K562 (cell line): ENCODE results near the gene TM2D3.

Experiments used
- CUX1 ChIP-seq: fragments of 200-800 bp; sonication (Bioruptor generic); IDR thresholded peaks from 2 replicates; pipeline ENCODE4 v1.6.1; 2016; ENCODE audit warnings: missing genetic modification characterization, missing compliant biosample characterization
- E2F6 ChIP-seq, 2 experiments: IDR thresholded peaks; 2 replicates each; pipeline ENCODE4 v1.6.1; 2011; ENCODE audit warnings: borderline replicate concordance in 1 of 2, control low read depth in 1 of 2, low read depth in 1 of 2, low read length in 1 of 2, mild to moderate bottlenecking in 1 of 2, mixed read lengths in 1 of 2, moderate library complexity in 1 of 2; ENCODE audit not compliant: insufficient read depth in 1 of 2, insufficient read length in 1 of 2, poor library complexity in 1 of 2, severe bottlenecking in 1 of 2; ENCODE audit errors: extremely low read depth in 1 of 2
- EZH2 ChIP-seq: IDR thresholded peaks from 2 replicates; pipeline ENCODE4 v1.6.1; 2012; ENCODE audit warnings: low read depth, mild to moderate bottlenecking, inconsistent platforms, low read length, borderline replicate concordance
- GATAD2B ChIP-seq: fragments of 450-650 bp; IDR thresholded peaks from 2 replicates; pipeline ENCODE4 v1.6.1; 2017; ENCODE audit warnings: mild to moderate bottlenecking, borderline replicate concordance
- HDGF ChIP-seq: fragments of 450-650 bp; IDR thresholded peaks from 2 replicates; pipeline ENCODE4 v1.6.1; 2016
- PTTG1 ChIP-seq: fragments of 450-650 bp; IDR thresholded peaks from 2 replicates; pipeline ENCODE4 v1.6.1; 2016; ENCODE audit warnings: low read depth, mild to moderate bottlenecking, missing genetic modification characterization, missing compliant biosample characterization
- ZNF121 ChIP-seq: sonication (generic); formaldehyde crosslinking; conservative IDR thresholded peaks from 2 replicates; pipeline ENCODE4 v1.8.0; 2022; ENCODE audit warnings: missing genetic modification reagents
- ZNF347 ChIP-seq: fragments of 450-650 bp; formaldehyde crosslinking; IDR thresholded peaks from 2 replicates; pipeline ENCODE4 v1.4.0; 2020; ENCODE audit warnings: low read depth, mild to moderate bottlenecking, moderate library complexity
- TF ChIP-seq, protein P1 (sequence below): fragments of 250-450 bp; sonication (Bioruptor Pico); IDR thresholded peaks from 2 replicates; pipeline ENCODE4 v1.8.0; 2022; ENCODE audit warnings: moderate library complexity, mild to moderate bottlenecking, inconsistent platforms
- TF ChIP-seq, protein P2 (sequence below): sonication (generic); formaldehyde crosslinking; IDR thresholded peaks from 2 replicates; pipeline ENCODE4 v1.8.1; 2022; ENCODE audit warnings: missing genetic modification reagents

- TF ChIP-seq E2F6 (IDR thresholded peaks at IDR 0.05; ENCODE audit: borderline replicate concordance in 1 of 2, extremely low read depth in 1 of 2, insufficient read depth in 1 of 2, insufficient read length in 1 of 2, low read depth in 1 of 2, low read length in 1 of 2, poor library complexity in 1 of 2, severe bottlenecking in 1 of 2), result no peak
- TF ChIP-seq, protein P1, sequence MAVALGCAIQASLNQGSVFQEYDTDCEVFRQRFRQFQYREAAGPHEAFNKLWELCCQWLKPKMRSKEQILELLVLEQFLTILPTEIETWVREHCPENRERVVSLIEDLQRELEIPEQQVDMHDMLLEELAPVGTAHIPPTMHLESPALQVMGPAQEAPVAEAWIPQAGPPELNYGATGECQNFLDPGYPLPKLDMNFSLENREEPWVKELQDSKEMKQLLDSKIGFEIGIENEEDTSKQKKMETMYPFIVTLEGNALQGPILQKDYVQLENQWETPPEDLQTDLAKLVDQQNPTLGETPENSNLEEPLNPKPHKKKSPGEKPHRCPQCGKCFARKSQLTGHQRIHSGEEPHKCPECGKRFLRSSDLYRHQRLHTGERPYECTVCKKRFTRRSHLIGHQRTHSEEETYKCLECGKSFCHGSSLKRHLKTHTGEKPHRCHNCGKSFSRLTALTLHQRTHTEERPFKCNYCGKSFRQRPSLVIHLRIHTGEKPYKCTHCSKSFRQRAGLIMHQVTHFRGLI (CRISPR knock-in tag), result no peak
- no peak for TF ChIP-seq PTTG1 (tag)
- TF ChIP-seq HDGF, result no peak
- TF ChIP-seq, protein P2, sequence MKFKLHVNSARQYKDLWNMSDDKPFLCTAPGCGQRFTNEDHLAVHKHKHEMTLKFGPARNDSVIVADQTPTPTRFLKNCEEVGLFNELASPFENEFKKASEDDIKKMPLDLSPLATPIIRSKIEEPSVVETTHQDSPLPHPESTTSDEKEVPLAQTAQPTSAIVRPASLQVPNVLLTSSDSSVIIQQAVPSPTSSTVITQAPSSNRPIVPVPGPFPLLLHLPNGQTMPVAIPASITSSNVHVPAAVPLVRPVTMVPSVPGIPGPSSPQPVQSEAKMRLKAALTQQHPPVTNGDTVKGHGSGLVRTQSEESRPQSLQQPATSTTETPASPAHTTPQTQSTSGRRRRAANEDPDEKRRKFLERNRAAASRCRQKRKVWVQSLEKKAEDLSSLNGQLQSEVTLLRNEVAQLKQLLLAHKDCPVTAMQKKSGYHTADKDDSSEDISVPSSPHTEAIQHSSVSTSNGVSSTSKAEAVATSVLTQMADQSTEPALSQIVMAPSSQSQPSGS (CRISPR knock-in tag), result no peak
- no peak for TF ChIP-seq GATAD2B
- no peak for TF ChIP-seq EZH2
- TF ChIP-seq ZNF347 (CRISPR knock-in tag), result no peak
- TF ChIP-seq CUX1 (CRISPR knock-in tag), result no peak
- no peak for TF ChIP-seq ZNF121 (CRISPR knock-in tag)
Observed at GRCh38 chr15:101641129-101641764, 10.9 kb downstream of the TM2D3 start.
